Activated naive CD8-positive, alpha-beta T cell treated with anti-CD3 and anti-CD28 coated beads, Interleukin-2, amount 50 U/mL, for 16 hours (primary cell): ENCODE data around the gene DNAJC13.

Experiments used
- DNase-seq: peaks from one replicate; pipeline ENCODE4 v3.0.0-alpha.2; 2020; ENCODE audit warnings: low read depth, low spot score

Gene DNAJC13

DNA sequence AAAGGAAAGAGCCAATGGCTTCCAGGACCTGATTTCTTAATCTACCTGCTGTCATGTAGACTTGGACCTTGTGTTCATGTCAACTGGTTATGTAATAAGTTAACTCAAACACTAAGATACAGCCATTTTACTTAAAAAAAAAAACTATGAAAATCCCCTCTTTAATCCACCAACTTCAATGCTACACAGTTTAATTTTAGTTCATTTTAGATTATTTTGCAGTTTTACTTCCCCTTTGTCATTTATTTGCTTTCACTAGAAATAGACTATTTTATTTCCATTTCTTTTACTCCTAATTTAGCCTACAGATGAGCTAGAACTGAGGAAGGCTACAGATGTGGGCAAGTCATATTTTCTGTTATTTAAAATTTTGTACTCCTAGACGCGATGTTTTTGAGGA, 10.7 kb upstream of the DNAJC13 start:
- no peak for DNase-seq

DNA sequence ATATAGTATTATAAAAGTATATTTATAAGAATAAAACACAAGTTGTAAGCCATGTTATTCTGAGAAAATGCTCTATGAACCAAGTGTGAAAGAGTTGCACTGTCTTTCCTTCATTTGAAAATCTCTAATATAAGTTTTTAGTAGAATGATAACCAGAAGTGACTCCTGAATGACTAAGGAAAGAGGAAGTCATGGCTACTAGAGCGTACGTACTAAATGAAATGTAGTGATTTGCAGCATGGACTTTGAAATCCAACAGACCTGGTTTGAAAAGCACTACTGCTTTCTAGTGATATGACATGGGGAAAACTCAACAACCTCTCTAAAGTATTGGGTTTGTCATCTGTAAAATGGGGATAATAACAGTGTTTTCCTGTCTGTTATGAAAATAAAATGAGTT, 10.3 kb upstream of the DNAJC13 start:
- no peak for DNase-seq

DNA sequence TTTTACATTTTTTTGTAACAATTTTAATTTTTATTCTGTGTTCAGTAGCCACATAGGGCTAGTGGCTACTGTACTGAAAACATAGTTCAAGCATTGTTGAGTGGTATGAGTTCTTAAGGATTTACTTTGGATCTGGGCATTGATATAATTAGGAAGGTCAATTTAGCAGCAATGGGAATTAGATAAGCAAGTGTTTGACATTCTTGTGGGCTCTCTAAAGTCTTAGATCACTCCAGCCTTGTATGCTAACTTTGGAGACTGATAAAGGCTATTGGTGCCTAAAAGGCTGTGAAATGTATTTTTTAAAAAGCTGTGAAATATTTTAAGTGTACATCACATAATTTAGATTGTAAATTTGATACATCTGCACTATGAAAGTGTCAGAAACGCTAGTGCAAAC, 2.5 kb upstream of the DNAJC13 start:
- no peak for DNase-seq

DNA sequence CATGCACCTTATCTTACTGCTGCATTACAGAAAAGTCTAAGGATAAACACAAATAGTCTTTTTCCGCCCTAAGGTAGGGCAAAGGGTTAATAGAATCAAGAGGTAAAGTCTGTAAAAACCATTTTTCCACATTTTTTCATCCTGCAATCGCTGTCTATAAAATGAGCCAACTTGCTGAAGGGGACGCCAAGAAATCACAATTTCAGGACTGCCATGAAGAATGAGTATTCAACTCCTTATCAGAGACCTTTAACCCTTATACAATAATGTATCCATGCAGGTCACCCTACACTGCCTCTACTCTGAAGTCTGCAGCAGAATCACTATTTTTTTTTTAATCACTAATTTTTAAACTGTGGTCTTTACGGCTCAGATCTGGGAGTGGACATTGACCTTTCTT, 1.1 kb upstream of the DNAJC13 start:
- DNase-seq = no peak

DNA sequence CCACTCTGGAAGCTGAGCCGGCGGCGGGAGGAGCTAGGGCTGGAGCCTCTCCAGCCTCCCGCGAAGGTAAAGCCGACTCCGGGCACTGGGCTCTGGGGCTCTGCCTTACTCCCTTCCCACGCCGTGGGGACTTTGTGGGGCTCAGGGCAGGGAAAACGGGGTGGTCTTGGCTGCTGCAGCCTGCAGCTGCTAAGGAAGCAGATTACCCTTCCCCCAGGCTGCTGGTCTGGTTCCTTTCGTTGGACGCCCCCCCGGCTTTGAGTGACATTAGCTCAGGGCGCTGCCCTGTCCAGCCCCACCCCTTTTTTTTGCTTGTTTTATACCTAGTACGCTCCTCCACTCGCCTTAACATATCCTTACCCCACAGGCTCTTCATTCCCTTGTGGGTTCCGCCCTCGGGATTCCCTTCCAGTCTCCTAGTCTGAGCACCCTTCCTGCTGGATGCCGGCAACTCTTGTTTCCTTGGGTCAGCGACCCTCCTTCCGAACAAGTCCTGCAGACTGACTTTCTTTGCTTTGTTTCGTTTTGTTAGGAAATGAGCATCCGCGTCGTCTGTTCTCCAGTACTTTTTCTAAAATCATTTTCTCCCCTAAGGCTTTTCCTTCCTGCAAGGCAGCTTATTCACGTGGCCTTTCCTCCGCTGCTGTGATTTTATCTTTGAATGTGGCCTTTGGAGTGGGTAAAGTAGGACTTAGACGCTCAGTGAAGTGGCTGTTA, 551 bp downstream of the DNAJC13 start:
- DNase-seq = no peak

DNA sequence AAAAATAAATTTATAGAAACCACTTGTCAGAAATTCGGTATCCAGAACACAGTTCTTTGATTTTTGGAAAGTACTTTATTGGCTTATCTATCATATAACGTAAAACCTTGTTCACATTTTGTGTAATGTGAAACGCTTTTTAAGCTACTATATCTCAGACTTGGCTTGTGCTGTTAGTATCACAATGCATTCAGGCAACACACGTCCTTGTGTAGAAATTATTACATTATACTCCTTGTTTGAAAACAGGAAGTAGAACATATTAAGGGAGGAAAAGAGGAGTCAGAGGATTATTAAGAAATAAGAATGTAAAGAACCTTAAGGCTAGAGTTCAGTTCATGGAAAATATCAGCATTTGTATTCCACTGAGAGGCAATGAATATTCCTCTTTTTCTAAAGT, 1.6 kb downstream of the DNAJC13 start:
- no peak for DNase-seq

DNA sequence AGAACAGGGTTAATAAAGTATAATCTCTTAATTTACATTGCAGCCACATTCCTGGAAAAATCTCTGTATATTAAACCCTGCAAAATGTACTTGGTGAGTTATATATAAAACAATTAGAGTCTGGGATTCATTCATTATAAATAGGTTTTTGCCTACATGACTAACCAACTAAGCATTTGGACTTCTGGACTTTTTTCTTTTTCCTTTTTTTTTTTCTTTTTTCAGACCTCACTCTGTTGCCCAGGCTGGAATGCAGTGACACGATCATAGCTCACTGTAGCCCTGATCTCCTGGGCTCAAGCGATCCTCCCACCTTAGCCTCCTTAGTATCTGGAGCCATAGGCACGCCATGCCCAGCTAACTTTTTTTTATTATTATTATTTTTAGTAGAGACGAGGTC, 4.5 kb downstream of the DNAJC13 start:
- DNase-seq = no peak

DNA sequence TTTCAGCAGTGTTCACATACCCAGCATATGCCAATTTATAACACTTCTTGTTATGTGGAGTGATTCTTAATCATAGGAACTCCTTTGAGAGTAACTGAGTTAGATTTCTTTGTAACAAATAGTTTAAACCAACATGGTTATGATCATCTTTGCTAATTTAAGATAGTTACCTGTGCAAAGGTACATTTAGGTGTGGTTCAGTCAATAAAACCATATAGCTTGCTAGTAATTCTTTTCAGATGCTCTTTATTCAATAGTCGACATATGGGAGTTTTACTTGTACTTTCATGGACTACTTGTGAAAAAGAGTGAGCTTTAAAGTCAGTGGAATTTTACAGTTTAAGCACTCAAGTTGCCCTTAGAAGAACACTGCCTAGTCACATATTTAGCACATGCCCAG, 5.2 kb downstream of the DNAJC13 start:
- no peak for DNase-seq

DNA sequence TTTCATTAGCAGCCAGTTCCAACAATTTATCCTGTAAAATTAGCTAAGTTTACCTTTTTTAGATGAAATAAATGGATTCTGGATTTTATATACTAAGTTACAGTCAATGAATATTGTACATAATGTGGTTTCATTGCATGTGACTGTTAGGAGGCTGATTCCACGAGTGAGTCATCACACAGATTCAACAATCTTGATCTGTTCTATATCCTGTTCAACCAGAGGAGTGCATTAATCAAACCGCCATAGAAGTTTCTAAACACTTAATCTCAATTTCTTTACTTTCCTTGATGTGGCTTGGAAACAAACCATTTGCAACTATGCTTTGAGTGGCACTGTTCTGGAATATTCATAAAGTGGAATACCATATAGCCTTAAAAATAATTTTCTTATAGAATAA, 15.3 kb downstream of the DNAJC13 start:
- DNase-seq = no peak

DNA sequence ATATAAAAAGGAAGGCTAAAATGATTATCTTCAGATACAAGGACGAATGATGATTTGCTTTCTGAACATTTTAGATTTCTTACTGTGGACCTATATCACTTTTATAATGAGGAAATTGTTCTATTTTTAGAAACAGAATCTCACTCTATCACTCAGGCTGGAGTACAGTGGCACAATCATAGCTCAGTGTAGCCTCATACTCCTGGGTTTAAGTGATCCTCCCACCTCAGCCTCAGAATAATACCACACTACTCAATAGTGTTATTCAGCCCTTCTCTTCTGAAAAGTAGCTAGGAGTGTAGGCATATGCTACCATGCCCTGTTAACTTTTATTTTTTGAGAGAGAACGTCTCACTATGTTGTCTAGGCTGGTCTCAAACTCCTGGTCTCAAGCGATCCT, 15.8 kb downstream of the DNAJC13 start:
- DNase-seq = no peak

DNA sequence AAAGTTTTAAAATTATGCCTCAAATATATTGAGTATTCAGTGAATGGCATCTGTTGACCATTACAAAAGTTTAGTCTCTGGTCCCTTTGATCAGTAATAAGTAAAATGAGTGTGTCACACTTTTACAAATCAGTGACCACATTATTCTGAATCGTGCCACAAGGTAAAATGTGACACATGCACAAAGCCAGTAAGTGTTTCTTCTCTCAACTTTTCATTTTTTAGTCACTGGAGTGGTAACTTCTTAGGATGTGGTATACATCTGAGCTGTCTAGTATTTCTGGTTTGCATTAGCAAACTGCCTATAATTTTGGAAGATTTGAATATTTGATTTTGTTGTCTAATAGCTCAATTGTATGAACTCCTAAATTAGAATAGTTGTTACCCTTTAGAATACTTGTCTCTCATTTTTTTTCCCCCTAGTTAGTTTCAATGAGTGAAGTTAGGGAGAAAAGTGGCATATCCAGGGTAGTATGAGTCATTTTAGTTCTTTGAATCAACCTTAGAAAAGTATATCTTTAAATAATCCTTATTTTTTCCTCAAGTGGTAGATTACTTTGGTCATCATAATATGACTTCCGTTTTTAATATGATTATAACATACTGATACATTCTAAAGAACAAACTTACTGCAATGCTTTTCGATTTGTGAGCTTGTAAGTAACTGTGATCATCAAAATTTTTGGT, 18.1 kb downstream of the DNAJC13 start:
- no peak for DNase-seq

DNA sequence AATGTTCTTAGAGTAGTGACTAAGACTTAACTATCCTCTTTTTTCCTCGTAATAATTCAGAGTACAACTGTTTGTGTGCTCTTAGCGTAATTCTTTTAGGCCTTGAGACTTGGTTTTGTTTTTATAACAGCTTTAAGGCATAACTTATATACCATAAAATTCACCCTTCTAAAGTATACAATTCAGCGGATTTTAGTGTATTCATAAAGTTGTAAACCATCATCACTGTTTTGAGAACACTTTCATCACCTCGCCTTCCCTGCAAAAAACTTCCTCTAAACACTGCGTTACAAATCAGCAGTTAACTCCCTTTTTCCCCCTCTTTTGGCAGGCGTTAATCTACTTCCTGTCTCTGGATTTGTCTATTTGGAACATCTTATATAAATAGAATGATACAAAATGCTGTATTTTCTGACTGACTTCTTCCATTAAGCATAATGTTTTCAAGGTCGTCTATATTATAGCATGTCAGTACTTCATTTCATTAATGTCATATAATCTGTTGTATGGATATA, 18.7 kb downstream of the DNAJC13 start:
- DNase-seq = no peak

DNA sequence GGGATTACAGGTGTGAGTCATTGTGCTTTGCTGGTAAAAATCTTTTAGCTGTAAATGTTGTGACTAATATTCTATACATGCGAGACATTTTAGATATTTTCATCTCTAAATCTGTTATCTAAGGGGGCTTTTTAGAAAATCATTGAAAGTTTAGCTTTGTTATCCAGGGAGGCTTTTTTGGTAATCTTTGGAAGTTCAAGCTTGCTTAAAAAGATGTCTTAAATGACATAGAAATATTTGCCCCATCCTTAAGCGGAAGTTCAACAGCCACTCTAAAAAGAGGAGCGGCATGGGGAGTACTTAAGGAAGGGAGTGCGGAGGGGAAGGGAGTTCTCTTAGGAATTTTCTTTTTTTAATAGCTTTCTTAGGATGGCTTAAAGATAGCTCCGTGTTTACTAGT, 26.1 kb downstream of the DNAJC13 start:
- no peak for DNase-seq

DNA sequence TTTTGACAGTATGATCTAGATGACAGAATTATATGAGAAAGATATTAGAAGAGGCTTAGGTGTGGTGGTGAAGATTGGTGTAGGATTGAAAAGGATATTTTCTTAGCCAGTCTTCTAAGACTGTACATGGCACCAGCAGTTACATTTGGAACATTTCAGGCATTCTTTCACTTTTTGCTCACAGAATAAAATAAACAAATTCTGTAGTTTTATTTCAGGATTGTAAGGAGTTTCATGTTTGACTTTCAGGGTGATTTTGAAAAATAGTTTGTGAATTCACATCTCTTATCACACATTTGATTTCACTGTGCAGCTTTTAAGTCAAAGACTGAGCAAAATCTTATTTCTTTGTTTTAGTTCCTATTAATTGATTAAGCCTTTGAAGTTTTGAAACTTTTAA, 27.1 kb downstream of the DNAJC13 start:
- no peak for DNase-seq

DNA sequence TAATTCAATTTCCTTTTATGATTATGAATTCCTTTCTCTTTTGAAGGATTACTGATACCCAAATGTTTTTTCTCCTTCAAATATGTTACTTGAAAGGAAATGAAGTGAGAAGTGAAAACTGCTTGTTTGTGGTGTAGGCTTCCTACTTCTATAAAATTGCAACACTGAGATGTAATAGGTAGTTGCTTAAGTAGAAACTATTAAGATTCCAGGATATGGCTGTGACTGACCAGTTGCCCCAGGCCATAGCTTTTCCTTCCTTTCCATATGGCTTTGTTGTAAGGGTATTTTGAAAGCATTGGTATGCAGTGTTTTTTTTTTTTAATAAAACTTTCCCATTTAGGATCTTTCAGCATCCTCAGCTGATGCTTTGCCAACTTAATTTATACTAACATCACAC, 28.5 kb downstream of the DNAJC13 start:
- no peak for DNase-seq

DNA sequence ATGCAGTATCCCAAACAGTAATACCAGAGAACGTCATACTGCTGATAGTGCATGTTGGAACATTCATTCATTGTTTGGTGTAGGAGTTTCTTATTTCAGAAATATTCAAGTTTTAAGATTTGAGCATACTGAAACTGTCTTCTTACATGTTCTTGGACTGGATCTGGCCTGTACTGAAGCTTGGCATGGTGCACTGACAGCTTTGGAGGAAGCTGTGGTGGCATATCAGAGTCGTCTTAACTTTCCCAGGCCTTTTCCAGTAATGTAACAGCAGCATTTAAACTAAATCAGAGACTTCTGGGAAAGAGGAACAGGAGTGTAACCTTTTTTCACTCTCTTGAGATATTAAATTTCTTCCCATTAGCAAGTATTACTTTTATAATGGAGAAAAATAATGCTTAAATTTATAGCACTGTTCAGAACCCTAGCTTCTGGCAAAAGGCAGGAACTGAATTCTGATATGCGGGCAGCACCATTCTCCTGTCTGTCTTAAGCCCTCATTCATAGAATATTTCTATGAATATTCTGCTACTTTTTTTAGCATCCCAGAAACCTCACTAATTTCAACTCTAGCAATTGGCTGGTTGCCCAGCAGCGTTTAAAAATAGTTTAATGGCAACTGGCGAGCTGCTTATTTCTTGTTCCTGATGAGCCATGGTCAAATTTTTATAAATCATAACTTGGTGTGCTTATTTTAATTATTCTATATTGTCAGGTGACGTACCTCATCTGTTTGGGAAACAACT, 31.1 kb downstream of the DNAJC13 start:
- DNase-seq = no peak

DNA sequence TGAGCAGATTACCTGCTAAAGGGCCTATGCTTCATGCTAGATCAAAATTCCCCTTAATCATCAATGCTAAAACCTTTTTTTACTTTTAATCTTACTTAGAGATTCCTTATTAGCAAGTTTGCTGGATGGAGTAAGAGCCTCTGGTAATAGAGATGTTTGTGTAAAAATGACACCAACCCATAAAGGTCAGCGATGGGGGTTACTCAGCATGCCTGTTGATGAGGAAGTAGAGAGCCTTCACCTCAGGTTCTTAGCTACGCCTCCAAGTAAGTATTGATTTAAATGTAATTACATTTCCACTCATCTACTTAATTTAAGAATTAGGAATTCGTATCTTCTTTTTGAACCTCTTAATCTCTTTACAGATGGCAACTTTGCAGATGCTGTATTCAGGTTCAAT, 38.8 kb downstream of the DNAJC13 start:
- no peak for DNase-seq

DNA sequence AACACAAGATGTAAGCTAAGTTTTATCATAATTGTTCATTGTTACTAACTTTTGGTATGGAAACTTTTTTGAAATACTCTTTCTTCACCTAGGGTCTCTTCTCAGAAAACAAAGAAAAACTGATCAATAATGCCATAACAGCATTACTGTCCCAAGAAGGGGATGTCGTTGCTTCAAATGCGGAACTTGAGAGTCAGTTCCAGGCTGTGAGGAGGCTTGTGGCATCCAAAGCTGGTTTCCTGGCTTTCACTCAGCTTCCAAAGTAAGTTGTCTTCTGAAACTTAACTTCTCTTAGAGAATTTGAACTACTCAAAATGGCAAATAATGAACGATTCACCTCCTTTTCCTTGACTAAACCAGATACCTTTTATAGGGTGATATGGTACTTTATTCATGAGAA, 39.3 kb downstream of the DNAJC13 start:
- no peak for DNase-seq

DNA sequence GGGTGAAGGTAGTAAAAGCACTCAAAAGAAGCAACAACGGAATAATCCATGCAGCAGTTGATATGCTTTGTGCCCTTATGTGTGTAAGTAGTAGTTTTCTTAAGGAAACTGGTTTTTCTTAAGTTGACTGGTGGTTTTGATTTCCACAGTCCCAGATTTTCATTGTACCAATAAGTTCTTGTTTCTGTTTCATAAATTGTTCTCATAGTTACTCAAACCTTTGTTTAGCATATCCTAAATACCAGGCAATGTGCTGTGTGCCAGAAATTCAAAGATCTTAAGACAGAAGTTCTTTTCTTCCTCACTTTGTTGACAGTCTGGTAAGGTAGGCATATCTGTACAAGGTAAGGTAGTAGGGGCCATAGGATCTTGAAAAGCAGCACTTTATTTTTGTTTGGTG, 40.0 kb downstream of the DNAJC13 start:
- no peak for DNase-seq

DNA sequence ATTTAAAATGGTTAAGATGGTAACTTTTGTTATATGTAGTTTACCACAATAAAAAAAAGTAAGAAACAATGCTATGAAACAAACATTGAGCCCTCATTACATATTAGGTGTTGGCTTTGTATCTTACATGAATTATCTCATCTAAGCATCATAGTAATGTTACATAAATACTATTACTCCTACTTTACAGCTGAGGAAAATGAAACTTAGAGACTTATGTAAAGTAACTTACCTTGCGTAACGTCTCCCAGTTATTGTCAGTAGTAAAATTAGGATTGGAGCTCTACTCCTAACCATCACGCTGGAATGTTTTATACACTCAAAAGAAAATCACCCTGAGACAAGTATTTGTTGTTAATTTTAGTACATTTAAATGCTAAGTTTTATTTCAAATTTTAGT, 42.2 kb downstream of the DNAJC13 start:
- DNase-seq = no peak

DNA sequence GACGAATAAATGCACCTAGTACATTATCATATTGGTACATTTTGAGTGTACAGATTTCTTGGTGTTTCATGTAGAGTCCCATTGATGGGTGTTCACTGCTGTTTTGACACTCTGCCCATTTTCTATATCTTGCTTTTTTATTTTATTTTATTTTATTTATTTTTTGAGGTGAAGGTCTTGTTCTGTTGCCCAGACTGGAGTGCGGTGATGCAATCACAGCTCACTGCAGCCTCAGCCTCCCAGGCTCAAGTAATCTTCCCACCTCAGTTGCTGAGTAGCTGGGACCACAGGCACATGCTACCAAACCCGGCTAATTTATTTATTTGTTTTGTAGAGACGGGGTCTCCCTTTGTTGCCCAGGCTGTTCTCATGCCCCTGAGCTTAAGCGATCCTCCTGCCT, 44.2 kb downstream of the DNAJC13 start:
- no peak for DNase-seq

DNA sequence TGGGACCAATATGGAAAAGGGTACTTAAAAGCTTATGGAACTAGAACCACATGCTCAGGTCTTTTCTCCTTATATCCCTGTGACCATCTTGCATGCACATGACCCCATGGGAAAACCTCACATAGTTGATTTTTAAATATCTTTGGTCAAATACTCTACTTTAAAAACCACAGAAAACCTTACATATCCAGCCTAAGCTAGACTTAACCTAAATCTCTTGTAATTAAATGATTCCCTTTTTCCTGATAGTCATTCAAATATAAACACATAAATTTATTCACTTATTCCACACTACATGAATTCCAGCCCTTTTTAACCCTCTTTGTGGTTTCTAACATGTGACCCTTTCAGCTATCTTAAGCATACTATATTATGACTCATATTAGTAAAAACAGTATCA, 46.8 kb downstream of the DNAJC13 start:
- DNase-seq = no peak

DNA sequence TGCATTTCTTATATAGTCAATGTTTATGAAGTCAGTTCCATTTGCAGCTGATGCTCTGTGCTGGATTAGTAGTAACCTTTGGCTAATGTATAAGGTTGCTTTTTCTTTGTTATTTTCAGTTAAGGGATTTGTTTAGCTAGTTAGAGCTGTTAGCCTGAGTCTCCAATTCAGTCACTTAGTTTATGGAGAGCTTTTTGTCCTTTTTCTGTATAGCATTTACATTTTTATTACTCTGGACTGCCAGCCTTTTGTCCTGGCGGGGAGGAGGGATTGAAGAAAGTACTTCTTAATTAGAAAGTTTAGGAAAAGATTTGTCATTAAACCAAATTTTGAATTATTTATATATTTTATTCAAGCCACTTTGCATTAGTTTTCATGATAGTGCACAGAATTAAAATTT, 52.0 kb downstream of the DNAJC13 start:
- no peak for DNase-seq
